HG03159 (cell line): ENCODE measurements around the gene SYNRG.

Experiments used
- ATAC-seq: cut with Tn5 transposase; IDR thresholded peaks from one replicate; pipeline ENCODE4 v1.9.1; 2021; ENCODE audit warnings: mild to moderate bottlenecking, moderate library complexity; ENCODE audit not compliant: unreplicated experiment

The SYNRG gene

GRCh38 chr17:37605813-37606505 lies 3.3 kb downstream of the SYNRG start:
- ATAC-seq = no peak

- no peak for ATAC-seq
Observed at GRCh38 chr17:37605081-37605480, 4.1 kb downstream of the SYNRG start.

DNA sequence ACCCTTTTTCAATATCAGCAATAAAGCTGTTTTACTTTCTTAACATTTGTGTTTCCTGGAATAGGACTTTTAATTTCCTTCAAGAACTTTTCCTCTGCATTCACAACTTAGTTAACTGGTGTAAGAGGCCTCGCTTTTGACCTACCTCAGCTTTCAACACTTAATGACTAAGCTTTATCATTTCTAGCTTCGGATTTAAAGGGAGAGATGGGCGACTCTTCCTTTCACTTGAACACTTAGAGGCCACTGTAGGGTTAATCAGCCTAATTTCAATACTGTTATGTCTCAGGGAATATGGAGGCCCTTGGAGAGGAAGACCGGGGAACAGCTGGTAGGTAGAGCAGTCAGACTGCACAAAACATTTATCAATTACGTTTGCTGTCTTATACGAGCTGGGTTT lies 4.7 kb downstream of the SYNRG start:
- ATAC-seq = no peak

GRCh38 chr17:37598145-37598544 lies 11.1 kb downstream of the SYNRG start:
- ATAC-seq = no peak

GRCh38 chr17:37592291-37592690 lies 16.9 kb downstream of the SYNRG start:
- no peak for ATAC-seq

DNA sequence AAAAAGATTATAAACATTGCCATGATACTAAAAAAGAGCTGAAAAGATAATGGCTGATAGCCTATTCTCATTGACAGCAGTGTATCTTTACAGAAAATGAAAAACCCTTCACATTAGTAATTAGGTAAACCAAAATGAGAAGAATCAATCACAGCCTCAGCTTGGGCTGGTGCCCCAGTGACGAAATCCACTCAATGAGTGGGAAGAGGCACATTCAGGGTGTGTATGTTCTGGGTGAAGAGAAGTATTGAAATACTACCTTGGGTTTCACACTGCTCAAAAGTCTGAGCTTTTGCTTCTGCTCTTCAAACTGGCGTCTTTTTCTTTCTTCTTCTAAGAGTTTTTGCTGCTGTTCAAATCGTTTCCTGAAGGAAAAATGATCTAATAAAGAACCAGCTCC lies 24.2 kb downstream of the SYNRG start:
- ATAC-seq = no peak

DNA sequence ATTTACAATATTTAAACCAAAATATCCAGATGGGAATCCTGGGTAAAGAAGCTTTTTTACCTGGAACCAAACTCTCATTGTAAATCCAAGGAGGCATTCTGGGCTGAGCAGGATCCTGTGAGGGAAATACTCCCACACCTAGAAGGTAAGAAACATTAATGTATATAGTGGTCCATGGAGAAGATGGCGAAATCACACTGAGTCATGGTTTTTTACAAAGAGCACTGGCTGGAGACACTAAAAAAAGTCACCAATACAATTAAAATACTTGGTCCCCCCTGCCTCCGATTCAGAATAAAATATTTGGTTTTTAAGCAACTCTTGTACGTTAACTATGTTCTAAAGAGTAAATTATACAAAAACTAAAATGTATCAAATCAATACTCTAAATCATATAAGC lies 32.9 kb downstream of the SYNRG start:
- no peak for ATAC-seq

DNA sequence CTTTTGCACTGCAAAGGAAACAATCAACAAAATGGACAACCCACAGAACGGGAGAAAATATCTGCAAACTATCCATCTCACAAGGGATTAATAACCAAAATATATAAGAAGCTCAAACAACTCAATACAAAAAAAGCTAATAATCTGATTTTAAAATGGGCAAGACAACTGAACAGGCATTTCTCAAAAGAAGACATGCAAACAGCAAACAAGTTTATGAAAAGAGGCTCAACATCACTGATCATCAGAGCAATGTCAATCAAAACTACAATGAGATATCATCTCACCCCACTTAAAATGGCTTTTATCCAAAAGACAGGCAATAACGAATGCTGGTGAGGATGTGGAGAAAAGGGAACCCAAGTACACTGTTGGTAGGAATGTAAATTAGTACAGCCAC lies 34.8 kb downstream of the SYNRG start:
- no peak for ATAC-seq

GRCh38 chr17:37571674-37572073 lies 37.5 kb downstream of the SYNRG start:
- ATAC-seq = no peak

GRCh38 chr17:37570527-37571093 lies 38.6 kb downstream of the SYNRG start:
- ATAC-seq = no peak

DNA sequence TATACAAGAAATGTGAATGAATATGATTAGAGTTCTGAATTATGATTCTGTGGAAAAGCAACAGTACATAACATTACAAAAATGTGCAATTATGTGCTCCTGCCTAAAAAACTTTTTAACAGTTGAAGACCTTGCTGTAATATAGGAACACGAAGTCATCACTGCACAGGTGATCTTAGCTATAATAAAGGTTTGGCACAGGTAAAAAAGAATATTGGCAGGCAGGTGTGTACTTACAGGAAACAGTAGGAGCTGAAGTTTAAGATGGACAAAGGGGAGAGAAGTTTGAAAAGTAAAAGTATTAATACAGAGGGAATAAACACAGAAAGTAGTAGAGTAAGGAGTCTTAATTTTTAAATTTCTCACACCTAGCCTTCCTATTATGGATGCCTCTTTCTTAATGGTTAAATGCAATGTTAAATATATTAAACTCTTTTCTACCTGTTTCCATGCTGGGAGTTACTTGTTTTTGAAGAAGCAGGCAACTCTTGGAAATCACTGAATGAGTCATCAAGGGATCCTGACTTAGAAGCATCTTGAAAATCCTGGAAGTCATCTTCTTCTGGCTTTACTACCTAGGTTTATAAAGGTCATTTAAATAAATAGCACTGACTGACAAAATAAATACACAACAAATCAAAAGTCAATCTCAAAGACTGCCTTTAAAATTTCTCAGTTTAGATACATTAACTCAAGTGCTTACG lies 40.7 kb downstream of the SYNRG start:
- ATAC-seq = no peak

DNA sequence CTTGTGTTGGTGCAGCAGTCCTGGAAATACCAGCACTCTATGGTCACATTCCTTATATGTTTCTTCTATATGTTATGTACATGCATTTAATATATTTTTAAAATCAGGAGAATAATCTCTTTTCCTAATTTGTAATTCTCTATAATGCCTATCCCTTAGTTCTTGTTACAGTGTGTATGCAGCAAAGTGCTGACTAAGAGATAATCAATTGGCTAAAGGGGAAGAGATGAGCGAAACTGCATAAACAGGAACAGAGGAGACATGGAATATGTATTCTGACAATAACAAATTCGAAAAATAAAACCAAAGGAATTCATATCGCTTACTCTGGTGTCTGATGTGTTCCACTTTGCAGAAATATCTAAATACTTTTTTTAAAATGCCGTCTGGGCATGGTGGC lies 41.7 kb downstream of the SYNRG start:
- ATAC-seq = no peak

DNA sequence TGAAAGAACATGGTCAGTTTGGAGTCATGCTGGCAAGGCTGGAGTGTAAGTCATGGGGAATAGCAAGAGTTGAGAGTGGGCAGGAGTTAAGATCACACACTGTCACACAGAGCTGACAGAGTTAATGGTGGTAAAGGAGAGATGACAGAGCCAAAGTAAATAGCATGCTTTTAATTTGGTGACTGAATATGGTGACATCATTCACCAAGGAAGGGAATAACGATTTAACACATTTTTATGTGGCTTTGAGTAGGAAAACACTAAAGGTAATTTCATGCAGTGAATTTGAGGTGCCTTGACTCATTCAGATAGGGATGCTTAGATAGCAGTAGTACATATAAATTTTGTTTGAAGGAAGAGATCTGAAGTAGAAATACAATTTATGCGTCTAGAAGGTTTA lies 42.1 kb downstream of the SYNRG start:
- no peak for ATAC-seq

- no peak for ATAC-seq
Observed at GRCh38 chr17:37564252-37564651, 45.0 kb downstream of the SYNRG start.

DNA sequence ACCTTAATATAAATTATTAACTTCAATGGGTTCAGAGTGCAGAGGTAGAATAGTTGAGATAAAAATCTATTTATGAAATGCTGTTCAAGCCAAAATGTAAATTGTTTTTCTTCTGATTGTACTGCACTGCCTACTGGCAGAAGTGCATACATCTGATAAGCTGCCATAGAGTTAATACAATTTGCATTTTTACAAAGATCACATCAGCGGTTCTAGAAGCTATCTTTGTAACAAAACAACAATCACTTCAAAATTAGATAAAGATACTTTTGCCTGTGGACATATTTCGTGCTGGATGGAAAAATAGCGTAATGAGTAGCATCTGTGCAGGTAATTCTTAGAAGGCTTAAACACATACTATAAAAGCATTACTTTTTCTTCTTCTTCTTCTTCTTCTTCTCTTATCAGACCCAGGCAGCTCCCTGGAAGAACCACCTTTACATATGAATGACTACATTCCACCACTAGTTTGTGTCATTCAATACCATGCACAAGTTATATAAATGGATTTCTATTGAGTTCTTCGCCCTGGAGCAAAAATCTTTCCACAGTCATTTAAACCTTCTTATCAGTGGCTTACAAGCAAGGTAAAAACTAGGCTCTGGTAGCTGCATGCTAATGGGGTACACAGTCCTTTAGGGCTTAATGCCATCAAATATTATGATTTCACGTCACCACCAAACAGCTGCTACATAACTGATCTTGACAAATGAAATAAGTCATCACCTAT lies 47.0 kb downstream of the SYNRG start:
- ATAC-seq = no peak

DNA sequence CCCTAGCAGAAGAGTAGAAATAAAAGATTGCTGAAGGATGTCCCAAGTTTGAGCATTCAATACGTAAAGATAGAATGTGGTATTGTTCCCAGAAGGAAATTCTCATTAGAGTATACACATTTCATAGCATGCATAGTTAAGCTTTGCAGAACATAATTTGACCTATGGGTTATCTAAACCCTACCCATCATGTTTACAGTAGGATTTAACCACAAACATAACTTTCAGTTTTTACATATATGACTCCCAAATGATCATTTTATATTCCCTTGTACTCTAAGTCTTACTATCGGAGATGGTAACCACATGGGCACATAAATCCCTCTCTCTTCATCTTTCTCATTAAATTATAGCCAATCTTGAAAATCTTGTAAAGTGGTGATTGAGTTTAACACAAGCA lies 50.9 kb downstream of the SYNRG start:
- ATAC-seq = no peak

DNA sequence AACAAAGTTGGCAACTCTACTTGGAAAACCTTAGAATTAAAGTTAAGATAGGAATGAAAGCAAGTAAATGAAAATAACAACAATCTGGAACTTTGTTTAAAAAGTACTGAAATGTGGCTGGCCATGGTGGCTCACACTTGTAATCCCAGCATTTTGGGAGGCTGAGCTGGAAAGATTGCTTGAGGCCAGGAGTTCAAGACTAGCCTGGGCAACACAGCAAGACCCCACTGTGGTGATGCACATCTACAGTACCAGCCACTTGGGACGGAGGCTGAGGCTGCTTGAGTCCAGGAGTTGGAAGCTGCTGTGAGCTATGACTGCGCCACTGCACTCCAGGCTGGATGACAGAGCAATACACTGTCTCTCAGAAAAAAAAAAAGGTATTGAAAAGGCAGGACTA lies 51.7 kb downstream of the SYNRG start:
- no peak for ATAC-seq

DNA sequence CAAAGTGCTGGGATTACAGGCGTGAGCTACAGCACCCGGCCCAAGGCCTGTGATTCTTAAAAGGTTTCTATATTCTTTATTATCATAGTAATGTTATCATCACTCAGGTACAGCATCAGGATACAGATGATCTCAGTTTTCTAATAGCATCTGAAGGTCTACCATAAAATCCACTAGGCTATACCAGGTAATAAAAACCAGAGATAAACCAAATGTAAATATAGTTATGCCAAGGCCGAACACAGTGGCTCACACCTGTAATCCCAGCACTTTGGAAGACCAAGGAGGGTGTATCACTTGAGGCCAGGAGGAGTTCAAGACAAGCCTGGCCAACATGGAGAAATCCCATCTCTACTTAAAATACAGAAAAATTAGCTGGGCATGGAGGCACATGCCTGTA lies 53.8 kb downstream of the SYNRG start:
- ATAC-seq = no peak

- ATAC-seq = no peak
Observed at GRCh38 chr17:37553401-37553966, 55.7 kb downstream of the SYNRG start.

DNA sequence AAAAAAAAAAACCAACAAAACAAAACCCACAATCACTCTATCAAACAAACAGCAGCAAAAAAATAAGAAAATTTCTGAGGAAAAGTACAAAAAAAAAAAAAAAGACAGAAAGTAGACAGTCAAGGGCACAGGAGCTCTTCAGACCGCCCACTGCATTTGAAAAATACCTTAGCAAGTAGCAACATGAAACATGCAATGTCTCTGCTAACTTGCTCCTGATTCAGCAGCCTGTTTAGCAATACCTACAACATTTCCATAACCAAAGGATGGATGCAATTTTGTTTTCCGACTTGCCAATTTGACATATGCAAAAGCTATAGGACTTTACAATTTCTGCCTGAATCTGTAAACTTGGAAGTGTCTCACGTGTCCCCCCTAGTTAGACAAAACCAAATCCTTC lies 57.4 kb downstream of the SYNRG start:
- no peak for ATAC-seq

DNA sequence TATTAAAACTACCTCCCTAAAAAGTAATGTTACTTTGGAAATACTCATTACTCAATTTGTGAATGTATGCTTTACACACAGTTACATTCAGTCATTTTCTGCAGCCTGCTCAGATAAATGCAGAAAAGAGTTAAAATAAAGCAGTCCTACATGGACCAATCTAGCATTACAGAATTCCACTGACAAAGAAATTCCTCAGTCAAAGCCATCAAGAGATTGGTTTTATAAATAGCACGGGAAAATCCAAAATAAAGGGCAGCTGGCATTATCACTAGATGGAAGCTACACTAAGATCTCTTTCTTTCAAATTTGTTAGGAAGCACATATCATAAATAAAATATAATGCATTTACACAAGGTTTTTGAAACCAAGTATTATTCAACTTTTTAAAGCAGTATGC lies 61.2 kb downstream of the SYNRG start:
- no peak for ATAC-seq
